Neural progenitor cell (in vitro differentiated cells): ENCODE measurements around the gene ARPC5L. TPM values are rescaled to one million over a fixed set of nuclear protein-coding genes. Genes with fewer than 3 reads are reported as not detected.

Source experiments
- DNase-seq: peaks from one replicate; pipeline ENCODE4 v3.0.0-alpha.2; 2016; ENCODE audit warnings: low spot score
- H2AFZ ChIP-seq: fragments of 200-600 bp; sonication (generic); replicated peaks from 2 replicates; pipeline ENCODE4 v1.6.1; 2016; ENCODE audit warnings: antibody characterized with exemption
- H3F3A ChIP-seq: fragments of 200-600 bp; sonication (generic); 2 replicates; pipeline ENCODE4 v1.6.1; 2016; ENCODE audit warnings: antibody characterized with exemption, low read depth
- H3K27ac ChIP-seq: fragments of 200-600 bp; sonication (generic); 2 replicates; pipeline ENCODE4 v1.5.1; 2016; ENCODE audit warnings: mild to moderate bottlenecking
- H3K27me3 ChIP-seq: fragments of 200-600 bp; sonication (generic); 2 replicates; pipeline ENCODE4 v1.6.1; 2016; ENCODE audit warnings: mild to moderate bottlenecking, moderate library complexity
- H3K36me3 ChIP-seq: fragments of 200-600 bp; sonication (generic); 2 replicates; pipeline ENCODE4 v1.5.1; 2016
- H3K4me1 ChIP-seq: fragments of 200-600 bp; sonication (generic); 2 replicates; pipeline ENCODE4 v1.6.1; 2016; ENCODE audit warnings: mixed run types
- H3K4me2 ChIP-seq: fragments of 200-600 bp; sonication (generic); 2 replicates; pipeline ENCODE4 v1.6.1; 2016
- H3K4me3 ChIP-seq: fragments of 200-600 bp; sonication (generic); 2 replicates; pipeline ENCODE4 v1.5.1; 2016
- H3K79me2 ChIP-seq: fragments of 200-600 bp; sonication (generic); 2 replicates; pipeline ENCODE4 v1.6.1; 2016; ENCODE audit warnings: low read depth
- H3K9ac ChIP-seq: fragments of 200-600 bp; sonication (generic); 2 replicates; pipeline ENCODE4 v1.6.1; 2016
- H3K9me3 ChIP-seq: fragments of 200-600 bp; sonication (generic); 2 replicates; pipeline ENCODE4 v1.5.1; 2016; ENCODE audit warnings: low read depth
- H4K20me1 ChIP-seq: fragments of 200-600 bp; sonication (generic); 2 replicates; pipeline ENCODE4 v1.6.1; 2016; ENCODE audit warnings: low read depth
- H3K27ac Mint-ChIP-seq: 3 replicates; pipeline ENCODE4 v1.8.0; 2021; ENCODE audit warnings: mixed read lengths
- H3K27me3 Mint-ChIP-seq: 2 replicates; pipeline ENCODE4 v1.8.0; 2022; ENCODE audit warnings: low read depth, mild to moderate bottlenecking, inconsistent platforms, moderate library complexity, mixed read lengths; ENCODE audit not compliant: insufficient read depth
- H3K36me3 Mint-ChIP-seq: 3 replicates; pipeline ENCODE4 v1.8.0; 2021; ENCODE audit warnings: mixed read lengths
- H3K4me1 Mint-ChIP-seq: 3 replicates; pipeline ENCODE4 v1.8.0; 2021; ENCODE audit warnings: mixed read lengths
- H3K4me3 Mint-ChIP-seq: 3 replicates; pipeline ENCODE4 v1.8.0; 2021; ENCODE audit warnings: mild to moderate bottlenecking, moderate library complexity, mixed read lengths
- H3K9me3 Mint-ChIP-seq: 3 replicates; pipeline ENCODE4 v1.8.0; 2020; ENCODE audit warnings: mixed read lengths
- EZH2 ChIP-seq: fragments of 200-600 bp; sonication (generic); IDR thresholded peaks from 2 replicates; pipeline ENCODE4 v1.6.1; 2017; ENCODE audit warnings: antibody characterized with exemption, mild to moderate bottlenecking, moderate library complexity
- EZH2phosphoT487 ChIP-seq: fragments of 200-600 bp; sonication (generic); IDR thresholded peaks from 2 replicates; pipeline ENCODE4 v1.6.1; 2017; ENCODE audit warnings: antibody characterized with exemption
- total RNA-seq: library from RNA; depleted of rRNA; stranded (reverse); fragments of >200 nt; gene quantifications from 2 replicates; pipeline ENCODE4 v1.2.3, GENCODE V29; 2015; ENCODE audit warnings: low replicate concordance
- TF ChIP-seq, protein P1 (sequence below): fragments of 200-600 bp; sonication (generic); IDR thresholded peaks from 2 replicates; pipeline ENCODE4 v1.5.1; 2017; ENCODE audit warnings: antibody characterized with exemption, mild to moderate bottlenecking

Gene ARPC5L
- total RNA-seq, 1 donor from 2014 or later = 24.0 TPM

DNA sequence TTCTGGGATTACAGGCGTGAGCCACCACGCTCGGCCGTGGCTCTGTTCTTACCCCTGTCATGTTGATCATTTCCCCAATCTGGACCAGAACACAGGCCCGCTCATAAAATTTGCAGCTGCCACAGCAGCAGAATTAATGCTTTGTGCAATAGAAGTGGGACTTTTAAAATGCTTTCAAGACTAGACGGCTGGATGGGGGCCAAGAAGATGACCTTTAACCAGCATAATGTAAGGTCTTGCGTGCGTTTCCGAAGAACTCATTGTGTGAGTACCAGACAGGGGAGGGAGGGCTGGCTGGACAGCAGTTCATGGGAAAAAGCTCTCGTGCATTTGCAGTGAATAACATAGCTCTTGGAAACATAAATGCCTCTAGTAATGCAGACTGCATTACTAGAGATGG lies 12.1 kb upstream of the ARPC5L start:
- no peaks in the 10 kb centered on the region for H3K36me3 ChIP-seq
- no peaks in the 10 kb centered on the region for H3K79me2 ChIP-seq
- no peak overlapping the region for H3K4me2 ChIP-seq
- TF ChIP-seq EZH2phosphoT487 = no peak
- TF ChIP-seq EZH2 = no peak
- TF ChIP-seq, protein P1, sequence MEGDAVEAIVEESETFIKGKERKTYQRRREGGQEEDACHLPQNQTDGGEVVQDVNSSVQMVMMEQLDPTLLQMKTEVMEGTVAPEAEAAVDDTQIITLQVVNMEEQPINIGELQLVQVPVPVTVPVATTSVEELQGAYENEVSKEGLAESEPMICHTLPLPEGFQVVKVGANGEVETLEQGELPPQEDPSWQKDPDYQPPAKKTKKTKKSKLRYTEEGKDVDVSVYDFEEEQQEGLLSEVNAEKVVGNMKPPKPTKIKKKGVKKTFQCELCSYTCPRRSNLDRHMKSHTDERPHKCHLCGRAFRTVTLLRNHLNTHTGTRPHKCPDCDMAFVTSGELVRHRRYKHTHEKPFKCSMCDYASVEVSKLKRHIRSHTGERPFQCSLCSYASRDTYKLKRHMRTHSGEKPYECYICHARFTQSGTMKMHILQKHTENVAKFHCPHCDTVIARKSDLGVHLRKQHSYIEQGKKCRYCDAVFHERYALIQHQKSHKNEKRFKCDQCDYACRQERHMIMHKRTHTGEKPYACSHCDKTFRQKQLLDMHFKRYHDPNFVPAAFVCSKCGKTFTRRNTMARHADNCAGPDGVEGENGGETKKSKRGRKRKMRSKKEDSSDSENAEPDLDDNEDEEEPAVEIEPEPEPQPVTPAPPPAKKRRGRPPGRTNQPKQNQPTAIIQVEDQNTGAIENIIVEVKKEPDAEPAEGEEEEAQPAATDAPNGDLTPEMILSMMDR = no peak
- Mint-ChIP-seq H3K27ac (no peak overlapping the region), H3K27me3 (peaks cover 2% of the 10 kb centered on the region), H3K4me3 (no peak overlapping the region), H3K9me3 (no peaks in the 10 kb centered on the region), H3K36me3 (no peaks in the 10 kb centered on the region), H3K4me1 (peaks cover 18% of the 10 kb centered on the region)
- no peak overlapping the region for H2AFZ ChIP-seq
- H3K4me1 ChIP-seq = no peaks in the 10 kb centered on the region
- no peak for DNase-seq
- H3K27ac ChIP-seq = no peak overlapping the region
- no peaks in the 10 kb centered on the region for H4K20me1 ChIP-seq
- no peak overlapping the region for H3K9ac ChIP-seq
- H3F3A ChIP-seq = no peaks in the 10 kb centered on the region
- no peak overlapping the region for H3K4me3 ChIP-seq
- H3K9me3 ChIP-seq = no peaks in the 10 kb centered on the region
- H3K27me3 ChIP-seq = no peaks in the 10 kb centered on the region

DNA sequence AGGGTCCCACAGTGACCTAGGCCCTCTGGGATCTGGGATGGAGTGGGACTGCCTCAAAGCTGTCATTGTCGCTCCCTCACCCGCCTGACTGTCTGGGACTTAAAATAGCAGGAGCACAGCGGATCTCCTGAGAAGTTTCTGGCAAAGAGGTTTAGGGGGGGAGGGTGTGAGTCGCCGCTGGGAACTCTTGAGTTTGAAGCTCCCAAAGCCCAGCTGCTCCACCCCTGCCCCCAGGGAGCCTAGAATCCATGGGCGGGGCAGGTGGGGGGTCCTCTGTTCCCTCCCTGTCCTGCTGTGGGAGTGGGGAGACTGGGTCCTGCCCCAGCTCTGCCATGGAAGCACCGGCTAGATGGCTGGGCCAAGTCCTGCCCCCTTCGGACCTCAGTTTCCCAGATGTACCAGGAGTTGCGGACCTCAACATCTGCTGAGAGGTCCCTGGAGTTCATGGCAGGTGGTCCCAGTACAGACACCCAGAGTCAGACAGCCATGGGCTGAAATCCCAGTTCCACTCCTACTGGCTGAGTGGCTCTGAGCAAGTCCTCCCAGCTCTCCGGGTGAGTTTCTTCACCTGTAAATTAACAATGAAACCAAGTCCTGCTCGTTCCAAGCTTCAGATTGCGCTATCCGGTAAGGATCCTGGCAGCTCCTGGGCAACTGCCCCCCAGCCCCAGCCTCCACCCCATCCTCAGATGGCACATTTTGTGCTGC lies 9.7 kb upstream of the ARPC5L start:
- Histone ChIP-seq H3K9ac (no peak overlapping the region), H2AFZ (peak overlapping the region; percentile 92), H3K9me3 (no peaks in the 10 kb centered on the region), H3K4me2 (peak overlapping the region; percentile 77), H3K4me3 (peak overlapping the region; percentile 55), H3K79me2 (no peaks in the 10 kb centered on the region), H3F3A (peaks cover 24% of the 10 kb centered on the region), H3K36me3 (no peaks in the 10 kb centered on the region), H4K20me1 (peaks cover 17% of the 10 kb centered on the region), H3K27me3 (no peaks in the 10 kb centered on the region), H3K4me1 (no peaks in the 10 kb centered on the region), H3K27ac (no peak overlapping the region)
- H3K4me1 Mint-ChIP-seq = peaks cover 17% of the 10 kb centered on the region
- H3K9me3 Mint-ChIP-seq = no peaks in the 10 kb centered on the region
- peak overlapping the region; percentile 80 for H3K4me3 Mint-ChIP-seq
- H3K27me3 Mint-ChIP-seq = peaks cover 4% of the 10 kb centered on the region
- peak overlapping the region; percentile 30 for H3K27ac Mint-ChIP-seq
- no peaks in the 10 kb centered on the region for H3K36me3 Mint-ChIP-seq
- TF ChIP-seq, protein P1 = no peak
- TF ChIP-seq EZH2phosphoT487 (no peak), EZH2 (no peak)
- DNase-seq = no peak

DNA sequence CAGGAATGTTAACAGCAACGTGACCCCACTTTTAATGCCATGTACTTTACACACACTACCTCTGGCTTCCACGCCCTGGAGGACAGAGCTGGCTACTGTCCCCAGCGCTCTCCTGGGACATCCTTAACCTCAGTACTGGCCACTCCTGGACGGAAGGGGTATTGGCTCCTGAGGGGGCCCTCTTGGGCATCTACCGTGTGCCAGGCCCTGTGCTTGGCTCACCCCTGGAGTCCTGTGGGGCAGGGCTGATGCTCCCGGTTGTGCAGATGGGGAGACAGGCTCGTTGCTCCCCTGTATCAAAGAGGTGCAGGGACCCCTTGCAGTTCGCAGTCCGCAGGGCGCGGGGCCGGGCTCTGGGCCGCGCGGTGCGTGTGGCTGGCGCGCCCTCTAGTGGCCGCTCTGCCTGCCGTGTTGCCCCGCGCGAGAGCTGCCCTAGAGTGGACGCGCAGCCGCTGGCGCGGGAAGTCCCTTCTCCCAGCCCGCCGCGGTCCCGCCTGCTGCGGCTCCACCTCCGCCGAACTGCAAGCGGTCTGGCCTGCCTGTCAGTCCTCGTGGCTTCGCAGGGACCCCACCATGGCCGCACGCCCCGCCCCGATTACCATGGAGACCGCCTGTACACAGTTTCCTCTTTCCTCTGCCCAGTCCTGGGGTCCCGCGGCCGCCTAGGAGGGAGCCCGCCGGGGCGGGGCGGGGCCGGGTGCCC lies 8.9 kb upstream of the ARPC5L start, which contains the start of gene WDR38:
TSS of gene WDR38 (plus strand) at position 632 of the 703 bp plus-strand sequence. CDS start 72 bp downstream, outside the sequence.
- peak within 1 kb of the TSS; percentile 92 for H2AFZ ChIP-seq

More for the DNA sequence above, 8.9 kb upstream of the ARPC5L start, which contains the start of gene WDR38:
- no peaks in the 10 kb centered on the region for H3K9me3 Mint-ChIP-seq
- H3K27me3 Mint-ChIP-seq = peaks cover 4% of the 10 kb centered on the region
- peaks cover 31% of the 10 kb centered on the region for H3F3A ChIP-seq
- no peaks in the 10 kb centered on the region for H3K4me1 ChIP-seq
- H3K27ac Mint-ChIP-seq = peak within 1 kb of the TSS; percentile 30
- H3K4me2 ChIP-seq = peak within 1 kb of the TSS; percentile 77
- peaks cover 2% of the 10 kb centered on the region for H3K36me3 Mint-ChIP-seq
- peak within 1 kb of the TSS; percentile 80 for H3K4me3 Mint-ChIP-seq
- H3K9me3 ChIP-seq = no peaks in the 10 kb centered on the region
- H3K27me3 ChIP-seq = no peaks in the 10 kb centered on the region
- no peaks in the 10 kb centered on the region for H3K36me3 ChIP-seq
- no peak for TF ChIP-seq EZH2
- TF ChIP-seq, protein P1 = peak; percentile 99
- H3K27ac ChIP-seq = no peak within 1 kb of the TSS
- H3K4me1 Mint-ChIP-seq = peaks cover 17% of the 10 kb centered on the region
- H3K79me2 ChIP-seq = peaks cover under 1% of the 10 kb centered on the region
- peak; percentile 89 for DNase-seq
- H3K4me3 ChIP-seq = peak within 1 kb of the TSS; percentile 55
- H3K9ac ChIP-seq = no peak within 1 kb of the TSS
- H4K20me1 ChIP-seq = peaks cover 24% of the 10 kb centered on the region
